Measurements from ENCODE around the gene OR2V1. TPM values are rescaled to one million over a fixed set of nuclear protein-coding genes. Genes with fewer than 3 reads are reported as not detected.
"Not testable (repeated sequence)": the region's sequence is repeated elsewhere in the genome, so short reads cannot be mapped to it uniquely, and the experiment has no call there.

Gene OR2V1
- total RNA-seq, 1 experiment from 2014 or later = not detected

- H3K9me2 ChIP-seq (ENCODE audit: insufficient read depth); H3K79me2 ChIP-seq (ENCODE audit: insufficient read depth, low read length); H2AFZ ChIP-seq (ENCODE audit: low read depth, low read length, poor library complexity, severe bottlenecking); H3K4me2 ChIP-seq (ENCODE audit: low read length); H4K20me1 ChIP-seq (ENCODE audit: insufficient read depth); POLR2A ChIA-PET; H3K9ac ChIP-seq (ENCODE audit: low read length); BruUV-seq (replicated peaks); H3K9me3 ChIP-seq (ENCODE audit: control insufficient read depth in 1 of 2, insufficient read depth in 1 of 2, low read depth in 1 of 2, low read length in 2 of 2); H3K4me3 ChIP-seq (replicated peaks in 1 of 2; ENCODE audit: low read depth in 1 of 2, low read length in 2 of 2); H3K27ac ChIP-seq (ENCODE audit: low read depth, low read length); H3K36me3 ChIP-seq (ENCODE audit: control insufficient read depth in 1 of 2, insufficient read depth in 2 of 2, low read length in 2 of 2); intact Hi-C loops (cut with micrococcal nuclease); H3K27me3 ChIP-seq (ENCODE audit: insufficient read depth, low read length); CTCF ChIA-PET; H3K4me1 ChIP-seq (ENCODE audit: control insufficient read depth in 1 of 2, insufficient read depth in 2 of 2, low read length in 2 of 2); RAD21 ChIA-PET (ENCODE audit: low non-redundant PET in 1 of 2, low total read pairs in 2 of 2, uncharacterized antibody in 2 of 2, unreplicated experiment in 2 of 2); ATAC-seq; DNase-seq (ENCODE audit: low read depth, low spot score): not testable (repeated sequence)
Observed at GRCh38 chr5:181095162-181095561, 35.8 kb downstream of the OR2V1 start.

- Histone ChIP-seq H3K27ac (ENCODE audit: low read depth, low read length) (no peak overlapping the region), H3K27me3 (ENCODE audit: insufficient read depth, low read length) (no peaks in the 10 kb centered on the region), H3K4me1 (ENCODE audit: control insufficient read depth in 1 of 2, insufficient read depth in 2 of 2, low read length in 2 of 2) (no peaks in the 10 kb centered on the region), H3K36me3 (ENCODE audit: control insufficient read depth in 1 of 2, insufficient read depth in 2 of 2, low read length in 2 of 2) (no peaks in the 10 kb centered on the region), H3K9ac (ENCODE audit: low read length) (no peak overlapping the region), H3K9me2 (ENCODE audit: insufficient read depth) (no peaks in the 10 kb centered on the region), H4K20me1 (ENCODE audit: insufficient read depth) (no peaks in the 10 kb centered on the region), H3K9me3 (ENCODE audit: control insufficient read depth in 1 of 2, insufficient read depth in 1 of 2, low read depth in 1 of 2, low read length in 2 of 2) (no peaks in the 10 kb centered on the region), H3K79me2 (ENCODE audit: insufficient read depth, low read length) (no peaks in the 10 kb centered on the region), H3K4me2 (ENCODE audit: low read length) (no peak overlapping the region), H3K4me3 (replicated peaks in 1 of 2; ENCODE audit: low read depth in 1 of 2, low read length in 2 of 2) (no peak overlapping the region), H2AFZ (ENCODE audit: low read depth, low read length, poor library complexity, severe bottlenecking) (no peak overlapping the region)
- intact Hi-C loops (cut with micrococcal nuclease) = no loop called here
- ChIA-PET RAD21 (ENCODE audit: low non-redundant PET in 1 of 2, low total read pairs in 2 of 2, uncharacterized antibody in 2 of 2, unreplicated experiment in 2 of 2) (no interaction called here), CTCF (no interaction called here), POLR2A (no interaction called here)
- ATAC-seq (no peak), DNase-seq (ENCODE audit: low read depth, low spot score) (no peak)
- BruUV-seq (replicated peaks) = no TSS peak
- no peak for TF ChIP-seq MAX (IDR thresholded peaks at IDR 0.05)
- TF ChIP-seq POLR2A (IDR thresholded peaks at IDR 0.05; ENCODE audit: borderline replicate concordance, extremely low read depth, insufficient read depth, insufficient read length) = no peak
- no peak for TF ChIP-seq EZH2 (IDR thresholded peaks at IDR 0.05)
- no peak for TF ChIP-seq ATF3 (IDR thresholded peaks at IDR 0.05)
- no peak for TF ChIP-seq ZNF274 (IDR thresholded peaks at IDR 0.05; ENCODE audit: low read depth, low read length)
- TF ChIP-seq CEBPB (IDR thresholded peaks at IDR 0.05; ENCODE audit: low read depth) = no peak
- TF ChIP-seq ELF1 (IDR thresholded peaks at IDR 0.05; ENCODE audit: borderline replicate concordance, low read depth) = no peak
- TF ChIP-seq EGR1 (IDR thresholded peaks at IDR 0.05; ENCODE audit: low read depth) = no peak
- TF ChIP-seq ZBTB33 (IDR thresholded peaks at IDR 0.05; ENCODE audit: extremely low read depth, insufficient replicate concordance, low read length) = no peak
- TF ChIP-seq CTCF (IDR thresholded peaks at IDR 0.05 in 2 of 3, conservative IDR thresholded peaks at IDR 0.05 in 1 of 3; ENCODE audit: borderline replicate concordance in 1 of 3, insufficient read depth in 1 of 3, low read depth in 2 of 3, low read length in 2 of 3) = no peak
- no peak for TF ChIP-seq SIN3A (IDR thresholded peaks at IDR 0.05; ENCODE audit: low read depth)
- TF ChIP-seq JUND (IDR thresholded peaks at IDR 0.05) = no peak
- TF ChIP-seq RAD21 (IDR thresholded peaks at IDR 0.05; ENCODE audit: low read depth) = no peak
- TF ChIP-seq SP1 (IDR thresholded peaks at IDR 0.05; ENCODE audit: low read depth) = no peak
- no peak for TF ChIP-seq TCF7L2 (IDR thresholded peaks at IDR 0.05; ENCODE audit: borderline replicate concordance, extremely low read depth, insufficient read depth, insufficient read length)
Observed at GRCh38 chr5:181092428-181092827, 38.5 kb downstream of the OR2V1 start.
